ENCODE measurements around the gene PRSS16. TPM values are rescaled to one million over a fixed set of nuclear protein-coding genes. Genes with fewer than 3 reads are reported as not detected.
"Not testable (repeated sequence)": the region's sequence is repeated elsewhere in the genome, so short reads cannot be mapped to it uniquely, and the experiment has no call there.

PRSS16 gene
- total RNA-seq, 3 donors from 2014 or later: 0.15 to 0.63 (median 0.32) TPM

DNA sequence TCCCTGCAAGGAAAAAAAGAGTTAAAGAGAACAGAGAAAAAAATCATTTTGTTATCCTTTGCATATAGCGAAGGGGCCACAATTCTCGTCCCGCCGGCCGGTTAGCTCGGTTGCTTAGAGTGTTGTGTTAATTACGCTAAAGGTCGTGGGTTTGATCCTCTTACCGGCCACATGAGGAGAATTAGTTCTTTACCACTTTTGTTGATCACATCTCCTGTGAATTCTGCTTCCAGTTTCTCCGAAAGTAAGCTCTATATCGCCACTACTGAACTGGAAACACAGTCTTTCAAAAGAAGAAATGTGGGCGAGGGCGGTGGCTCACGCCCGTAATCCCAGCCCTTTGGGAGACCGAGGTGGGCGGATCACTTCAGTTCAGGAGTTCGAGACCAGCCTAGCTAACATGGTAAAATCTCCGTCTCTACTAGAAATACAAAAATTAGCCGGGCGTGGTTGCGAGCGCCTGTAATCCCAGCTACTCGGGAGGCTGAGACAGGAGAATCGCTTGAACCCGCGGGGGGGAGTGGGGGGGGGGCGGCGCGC lies 13.4 kb downstream of the PRSS16 start:
- Mint-ChIP-seq H3K27me3 (ENCODE audit: low read depth) (peaks cover 79% of the 10 kb centered on the region), H3K9me3 (no peaks in the 10 kb centered on the region), H3K36me3 (ENCODE audit: insufficient read depth) (no peaks in the 10 kb centered on the region), H3K4me1 (ENCODE audit: low read depth) (no peaks in the 10 kb centered on the region), H3K4me3 (no peak overlapping the region)
- no peak for DNase-seq
- no peak for ATAC-seq

DNA sequence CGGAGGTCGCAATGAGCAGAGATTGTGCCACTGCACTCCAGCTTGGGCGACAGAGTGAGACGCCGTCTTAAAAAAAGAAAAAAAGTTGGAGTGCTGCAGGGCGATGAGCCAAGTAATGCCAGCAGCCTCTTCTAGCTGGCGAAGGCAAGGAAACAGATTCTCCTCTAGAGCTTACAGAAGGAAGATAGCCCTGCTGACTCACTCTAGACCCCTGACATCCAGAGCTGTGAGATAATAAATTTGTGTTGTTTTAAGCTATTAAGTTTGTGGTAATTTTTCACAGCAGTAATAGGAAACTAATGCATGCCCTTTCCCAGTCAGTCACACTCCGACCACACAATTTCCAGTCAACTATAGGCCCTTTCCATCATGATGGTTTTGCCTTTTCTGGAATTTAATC lies 16.4 kb downstream of the PRSS16 start:
- ATAC-seq (no peak), DNase-seq (no peak)
- Mint-ChIP-seq H3K9me3 (no peaks in the 10 kb centered on the region), H3K4me3 (no peak overlapping the region), H3K4me1 (ENCODE audit: low read depth) (no peaks in the 10 kb centered on the region), H3K27me3 (ENCODE audit: low read depth) (peaks cover 80% of the 10 kb centered on the region), H3K36me3 (ENCODE audit: insufficient read depth) (no peaks in the 10 kb centered on the region)

DNA sequence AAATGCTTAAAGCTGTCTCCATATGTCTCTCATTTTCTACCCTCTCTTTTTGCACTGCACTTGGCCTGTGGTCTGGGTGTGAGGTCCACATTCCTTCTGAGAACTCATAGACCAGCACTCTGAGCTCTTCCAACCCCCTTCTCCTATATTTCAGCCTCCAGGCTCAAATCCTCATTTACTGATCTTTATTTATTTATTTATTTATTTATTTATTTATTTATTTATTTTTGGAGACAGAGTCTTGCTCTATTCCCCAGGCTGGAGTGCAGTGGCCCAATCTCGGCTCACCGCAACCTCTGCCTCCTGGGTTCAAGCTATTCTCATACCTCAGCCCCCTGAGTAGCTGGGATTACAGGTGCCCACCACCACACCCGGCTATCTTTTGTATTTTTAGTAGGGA lies 19.5 kb downstream of the PRSS16 start:
- not testable (repeated sequence) for H3K36me3 Mint-ChIP-seq (ENCODE audit: insufficient read depth); H3K4me1 Mint-ChIP-seq (ENCODE audit: low read depth); DNase-seq; H3K4me3 Mint-ChIP-seq; H3K9me3 Mint-ChIP-seq; ATAC-seq
- peaks cover 66% of the 10 kb centered on the region for H3K27me3 Mint-ChIP-seq (ENCODE audit: low read depth)

DNA sequence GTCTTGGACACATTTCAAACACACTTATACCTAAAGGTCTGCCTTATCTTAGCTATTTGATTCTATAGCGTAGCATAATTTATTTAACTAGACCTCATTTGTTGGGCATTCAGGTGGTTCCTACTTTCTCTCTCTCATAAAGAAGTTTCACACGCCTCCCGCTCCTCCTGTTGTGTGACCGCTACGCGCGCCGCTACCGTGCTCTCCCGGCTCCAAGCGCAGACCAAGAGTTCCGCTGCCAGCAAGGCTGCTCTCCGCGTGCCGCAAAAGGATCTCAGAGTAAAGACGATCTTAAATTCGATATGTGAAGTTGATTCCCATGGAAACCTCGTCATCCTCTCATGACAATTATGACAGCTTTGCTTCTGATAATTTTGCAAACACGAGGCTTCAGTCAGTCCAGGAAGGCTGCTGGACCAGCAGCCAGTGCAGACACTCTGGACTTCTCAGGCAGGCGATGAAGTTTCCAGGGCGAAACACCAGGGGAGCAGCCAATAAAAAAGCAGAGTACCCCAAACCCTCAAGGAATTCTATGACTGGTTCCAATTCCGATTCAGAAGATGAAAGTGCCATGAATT lies 20.4 kb downstream of the PRSS16 start:
- Mint-ChIP-seq H3K27me3 (ENCODE audit: low read depth) (peaks cover 68% of the 10 kb centered on the region), H3K36me3 (ENCODE audit: insufficient read depth) (no peaks in the 10 kb centered on the region), H3K9me3 (no peaks in the 10 kb centered on the region), H3K4me1 (ENCODE audit: low read depth) (no peaks in the 10 kb centered on the region), H3K4me3 (no peak overlapping the region)
- DNase-seq (no peak), ATAC-seq (no peak)

DNA sequence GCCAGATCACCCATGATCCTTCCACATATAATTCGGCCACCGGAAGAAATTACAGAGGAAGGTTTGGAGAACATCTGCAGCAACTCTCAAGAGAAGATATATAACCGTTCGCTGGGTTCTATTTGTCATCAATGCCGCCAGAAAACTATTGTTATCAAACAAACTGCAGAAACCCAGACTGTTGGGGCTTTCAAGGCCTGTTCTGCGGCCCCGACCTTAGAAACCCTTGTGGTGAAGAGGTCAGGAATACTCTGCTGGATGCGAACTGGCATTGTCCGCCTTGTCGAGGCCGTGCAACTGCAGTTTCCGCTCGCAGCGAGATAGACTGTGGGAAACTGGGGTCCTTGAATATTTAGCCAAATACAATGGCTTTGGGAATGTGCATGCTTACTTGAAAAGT lies 21.3 kb downstream of the PRSS16 start:
- no peak overlapping the region for H3K4me3 Mint-ChIP-seq
- H3K27me3 Mint-ChIP-seq (ENCODE audit: low read depth): peaks cover 69% of the 10 kb centered on the region
- ATAC-seq (no peak), DNase-seq (no peak)
- no peaks in the 10 kb centered on the region for H3K9me3 Mint-ChIP-seq
- H3K4me1 Mint-ChIP-seq (ENCODE audit: low read depth): no peaks in the 10 kb centered on the region
- H3K36me3 Mint-ChIP-seq (ENCODE audit: insufficient read depth): no peaks in the 10 kb centered on the region

DNA sequence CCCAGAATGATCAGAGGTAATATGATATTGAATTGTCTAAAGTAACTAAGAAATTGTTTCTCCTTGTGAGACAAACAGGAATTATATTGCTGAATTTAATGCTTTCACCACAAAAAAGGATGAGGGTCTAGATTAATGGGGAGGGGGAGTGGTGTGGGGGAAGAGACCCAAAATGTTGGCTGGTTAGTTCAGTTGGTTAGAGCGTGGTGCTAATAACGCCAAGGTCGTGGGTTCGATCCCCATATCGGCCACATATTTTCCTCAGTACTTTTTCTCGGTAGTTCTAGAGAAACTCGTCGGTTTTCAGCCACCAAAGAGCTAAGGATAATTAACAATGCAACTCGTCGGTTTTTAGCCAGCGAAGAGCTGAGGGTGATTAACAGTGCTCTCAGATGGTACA lies 26.3 kb downstream of the PRSS16 start:
- ATAC-seq (no peak), DNase-seq (no peak)
- H3K4me1 Mint-ChIP-seq (ENCODE audit: low read depth): no peaks in the 10 kb centered on the region
- no peaks in the 10 kb centered on the region for H3K36me3 Mint-ChIP-seq (ENCODE audit: insufficient read depth)
- H3K9me3 Mint-ChIP-seq: peaks cover 6% of the 10 kb centered on the region
- no peak overlapping the region for H3K4me3 Mint-ChIP-seq
- H3K27me3 Mint-ChIP-seq (ENCODE audit: low read depth): peaks cover 70% of the 10 kb centered on the region

DNA sequence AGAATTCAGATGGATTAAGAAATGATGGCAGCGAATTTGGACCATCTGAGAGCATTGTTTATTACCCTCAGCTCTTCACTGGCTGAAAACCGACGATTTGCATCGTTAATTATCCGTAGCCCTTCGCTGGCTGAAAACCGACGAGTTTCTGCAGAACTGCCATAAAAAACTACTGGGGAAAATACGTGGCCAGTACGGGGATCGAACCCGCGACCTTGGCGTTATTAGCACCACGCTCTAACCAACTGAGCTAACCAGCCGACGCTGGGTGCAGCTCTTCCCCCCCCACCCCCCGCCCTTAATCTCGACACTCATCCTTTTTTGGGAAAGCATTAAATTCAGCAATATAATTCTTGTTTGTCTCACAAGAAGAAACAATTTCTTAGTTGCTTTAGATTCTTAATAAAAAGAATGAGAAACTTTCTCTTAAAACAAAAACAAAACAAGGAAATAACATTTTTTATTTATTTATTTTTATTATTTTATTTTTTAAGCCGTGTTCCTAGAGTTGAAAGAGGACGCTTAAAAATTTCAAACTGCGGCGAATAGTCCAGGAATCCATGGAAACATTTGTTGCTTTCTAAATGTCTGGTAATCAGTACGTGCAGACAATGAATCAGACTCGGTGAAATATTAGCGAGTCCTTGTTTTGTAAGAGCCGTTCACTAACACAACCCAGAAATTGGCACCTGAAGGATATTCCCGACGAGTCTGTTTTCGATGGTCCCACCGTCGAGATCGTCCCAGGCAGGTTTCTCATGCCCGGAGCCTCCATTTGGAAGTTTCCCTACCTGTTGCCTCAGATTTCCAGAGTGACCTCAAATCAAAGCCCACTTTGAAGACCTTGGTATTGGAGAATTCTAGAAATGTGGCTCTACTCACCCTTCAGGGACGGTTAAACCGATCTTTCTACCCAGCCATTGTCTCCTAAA lies 27.8 kb downstream of the PRSS16 start:
- Mint-ChIP-seq H3K36me3 (ENCODE audit: insufficient read depth) (no peaks in the 10 kb centered on the region), H3K27me3 (ENCODE audit: low read depth) (peaks cover 70% of the 10 kb centered on the region), H3K4me3 (no peak overlapping the region), H3K4me1 (ENCODE audit: low read depth) (peaks cover 3% of the 10 kb centered on the region), H3K9me3 (peaks cover 6% of the 10 kb centered on the region)
- no peak for ATAC-seq
- DNase-seq: no peak

DNA sequence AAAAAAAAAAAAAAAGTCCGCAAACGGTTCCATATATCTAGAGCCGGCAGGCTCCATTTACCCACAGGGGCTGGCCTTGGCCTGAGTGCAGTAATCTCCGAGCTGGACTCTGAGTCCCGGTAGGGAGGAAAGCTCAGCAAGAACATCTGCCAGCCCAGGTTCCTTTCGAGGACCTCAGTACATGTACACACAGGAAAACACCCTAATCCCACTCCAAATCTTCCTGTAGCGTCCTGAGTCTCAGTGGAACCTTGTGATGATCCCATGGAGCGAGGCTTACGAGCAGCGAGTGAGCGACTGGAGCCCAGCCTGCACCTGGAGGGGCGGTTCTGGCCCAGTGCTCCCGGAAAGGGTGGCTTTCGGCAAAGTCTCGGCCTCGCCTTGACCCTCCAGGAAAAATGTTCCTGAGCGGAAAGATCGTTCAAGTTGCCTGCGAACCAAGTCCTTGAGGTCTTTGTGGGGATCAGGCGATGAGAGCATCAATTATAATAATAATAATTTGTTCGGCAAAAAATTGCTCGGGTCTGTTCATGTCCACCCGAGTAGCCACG lies 32.1 kb downstream of the PRSS16 start:
- Mint-ChIP-seq H3K4me1 (ENCODE audit: low read depth) (peaks cover 3% of the 10 kb centered on the region), H3K36me3 (ENCODE audit: insufficient read depth) (no peaks in the 10 kb centered on the region), H3K27me3 (ENCODE audit: low read depth) (peaks cover 84% of the 10 kb centered on the region), H3K9me3 (peaks cover 25% of the 10 kb centered on the region), H3K4me3 (no peak overlapping the region)
- no peak for DNase-seq
- no peak for ATAC-seq

DNA sequence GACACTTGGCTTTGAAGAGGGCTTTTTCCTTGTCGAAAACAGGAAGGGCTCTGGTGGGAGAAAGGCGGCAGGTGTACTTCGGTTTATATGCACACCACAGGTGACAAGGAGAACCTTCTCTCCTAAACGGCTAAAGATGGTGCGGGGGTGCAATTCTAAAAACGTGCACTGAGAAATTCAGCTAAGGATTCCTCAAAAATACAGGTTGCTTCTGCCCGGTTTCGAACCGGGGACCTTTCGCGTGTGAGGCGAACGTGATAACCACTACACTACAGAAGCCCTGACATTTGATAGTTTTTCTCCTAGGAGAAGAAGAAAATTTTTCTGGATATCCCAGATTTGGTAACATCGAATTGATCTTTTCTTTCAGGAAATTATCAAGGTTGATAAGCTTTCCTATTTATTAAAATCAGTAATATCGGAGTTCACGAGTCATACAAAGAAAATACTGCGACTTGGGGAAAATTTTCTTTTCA lies 32.6 kb downstream of the PRSS16 start:
- Mint-ChIP-seq H3K4me1 (ENCODE audit: low read depth) (peaks cover 3% of the 10 kb centered on the region), H3K36me3 (ENCODE audit: insufficient read depth) (no peaks in the 10 kb centered on the region), H3K9me3 (peaks cover 30% of the 10 kb centered on the region), H3K4me3 (no peak overlapping the region), H3K27me3 (ENCODE audit: low read depth) (peaks cover 85% of the 10 kb centered on the region)
- ATAC-seq (no peak), DNase-seq (no peak)

DNA sequence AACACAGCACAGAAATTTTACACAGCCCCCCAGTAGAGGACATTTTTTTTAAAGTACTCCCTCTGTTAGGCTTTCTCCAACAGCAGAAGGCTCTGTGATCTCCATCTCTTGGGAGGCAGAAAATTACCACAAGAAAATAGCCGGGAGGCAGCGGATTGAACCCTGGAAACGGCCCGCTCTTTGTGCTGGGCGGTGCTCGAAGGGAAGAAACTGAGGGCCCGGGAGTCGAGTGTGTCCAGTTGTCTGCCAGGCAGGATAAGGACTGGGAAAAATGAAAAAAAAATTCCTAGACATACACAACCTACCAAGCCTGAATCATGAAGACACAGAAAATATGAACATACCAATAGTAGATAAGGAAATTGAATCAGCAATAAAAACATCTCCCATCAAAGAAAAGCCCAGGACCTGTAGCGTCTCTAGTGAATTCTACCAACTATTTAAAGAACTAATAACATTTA lies 33.1 kb downstream of the PRSS16 start:
- Mint-ChIP-seq H3K4me3 (no peak overlapping the region), H3K36me3 (ENCODE audit: insufficient read depth) (no peaks in the 10 kb centered on the region), H3K27me3 (ENCODE audit: low read depth) (peaks cover 88% of the 10 kb centered on the region), H3K9me3 (peaks cover 33% of the 10 kb centered on the region), H3K4me1 (ENCODE audit: low read depth) (peaks cover 3% of the 10 kb centered on the region)
- ATAC-seq: no peak
- DNase-seq: no peak

DNA sequence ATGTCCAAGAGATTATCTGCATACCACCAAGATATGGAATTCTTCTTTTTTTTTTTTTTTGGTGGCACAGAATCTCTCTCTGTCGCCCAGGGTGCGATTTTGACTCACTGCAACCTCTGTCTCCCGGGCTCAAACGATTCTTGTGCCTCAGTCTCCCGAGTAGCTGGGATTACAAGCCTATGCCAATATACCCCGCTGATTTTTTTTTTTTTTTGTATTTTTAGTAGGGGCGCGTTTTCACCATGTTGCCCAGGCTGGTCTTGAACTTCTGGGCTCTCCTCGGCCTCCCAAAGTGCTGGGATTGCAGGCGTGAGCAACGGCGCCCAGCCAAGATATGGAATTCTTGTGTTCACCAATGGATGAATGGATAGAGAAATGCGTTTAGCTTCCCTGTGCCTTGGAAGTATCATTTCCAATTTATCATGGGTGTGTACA lies 33.6 kb downstream of the PRSS16 start:
- no peaks in the 10 kb centered on the region for H3K36me3 Mint-ChIP-seq (ENCODE audit: insufficient read depth)
- ATAC-seq (no peak), DNase-seq (no peak)
- H3K27me3 Mint-ChIP-seq (ENCODE audit: low read depth): peaks cover 88% of the 10 kb centered on the region
- peaks cover 29% of the 10 kb centered on the region for H3K9me3 Mint-ChIP-seq
- peaks cover 3% of the 10 kb centered on the region for H3K4me1 Mint-ChIP-seq (ENCODE audit: low read depth)
- H3K4me3 Mint-ChIP-seq: no peak overlapping the region

DNA sequence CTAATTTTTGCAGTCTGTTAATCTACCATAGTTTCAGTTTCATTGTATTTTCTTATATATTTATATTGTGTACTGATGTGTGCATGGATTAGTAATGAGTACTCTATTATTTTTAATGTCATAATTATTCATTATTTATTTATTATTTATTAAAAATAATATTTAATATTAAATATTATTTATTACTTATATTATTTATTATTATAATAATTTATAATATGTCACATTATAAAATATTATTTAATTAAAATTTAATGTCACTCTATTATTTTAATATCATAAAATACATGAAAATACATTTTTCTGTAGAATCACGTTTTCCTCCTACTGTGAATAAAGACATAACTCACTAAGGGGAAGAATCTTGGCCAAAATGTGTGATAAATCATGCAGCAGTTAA lies 34.1 kb downstream of the PRSS16 start:
- ATAC-seq (no peak), DNase-seq (no peak)
- H3K4me3 Mint-ChIP-seq: no peak overlapping the region
- no peaks in the 10 kb centered on the region for H3K36me3 Mint-ChIP-seq (ENCODE audit: insufficient read depth)
- peaks cover 28% of the 10 kb centered on the region for H3K9me3 Mint-ChIP-seq
- peaks cover 3% of the 10 kb centered on the region for H3K4me1 Mint-ChIP-seq (ENCODE audit: low read depth)
- peaks cover 88% of the 10 kb centered on the region for H3K27me3 Mint-ChIP-seq (ENCODE audit: low read depth)

DNA sequence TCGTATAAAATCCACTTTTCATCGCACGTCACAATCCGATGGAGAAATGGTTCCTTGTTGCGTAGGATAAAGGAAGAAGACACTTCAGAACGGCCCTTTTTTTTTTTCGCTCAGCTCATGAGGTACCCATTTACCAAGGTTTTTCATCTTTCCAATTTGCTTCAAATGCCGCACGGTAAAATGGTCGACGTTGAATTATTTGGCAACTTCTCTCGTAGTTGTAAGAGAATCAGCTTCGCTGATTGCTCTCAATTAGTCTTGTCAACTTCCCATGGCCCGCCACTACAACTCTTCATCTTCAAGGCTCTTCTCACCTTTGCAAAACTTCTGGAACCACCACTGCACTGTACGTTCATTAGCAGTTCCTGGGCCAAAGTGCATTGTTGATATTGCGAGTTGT lies 35.8 kb downstream of the PRSS16 start:
- Mint-ChIP-seq H3K27me3 (ENCODE audit: low read depth) (peaks cover 90% of the 10 kb centered on the region), H3K9me3 (peaks cover 32% of the 10 kb centered on the region), H3K4me1 (ENCODE audit: low read depth) (peaks cover 3% of the 10 kb centered on the region), H3K4me3 (no peak overlapping the region), H3K36me3 (ENCODE audit: insufficient read depth) (no peaks in the 10 kb centered on the region)
- ATAC-seq (no peak), DNase-seq (no peak)

DNA sequence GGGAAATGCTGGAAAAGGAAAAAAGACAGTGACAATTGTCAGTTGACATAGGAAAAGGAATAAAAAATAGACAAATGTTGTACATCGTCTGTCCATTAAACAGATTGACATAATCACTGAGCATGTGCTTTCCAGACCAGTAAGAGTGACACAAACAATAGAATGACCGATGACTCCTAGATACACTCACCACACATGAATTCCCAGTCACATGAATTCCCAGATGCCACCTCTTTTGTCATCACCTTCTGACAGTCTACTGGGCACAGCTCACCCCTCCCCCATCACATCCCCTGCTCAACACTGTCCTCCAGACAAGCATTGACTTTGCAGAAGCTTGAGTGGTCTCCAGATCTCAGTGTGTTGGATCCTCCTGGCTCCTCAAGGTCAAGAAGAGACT lies 38.6 kb downstream of the PRSS16 start:
- no peak for DNase-seq
- Mint-ChIP-seq H3K27me3 (ENCODE audit: low read depth) (peaks cover 96% of the 10 kb centered on the region), H3K4me3 (no peak overlapping the region), H3K4me1 (ENCODE audit: low read depth) (peaks cover 3% of the 10 kb centered on the region), H3K9me3 (peaks cover 42% of the 10 kb centered on the region), H3K36me3 (ENCODE audit: insufficient read depth) (no peaks in the 10 kb centered on the region)
- ATAC-seq: no peak
